Mucosa of descending colon (tissue), 3 donors: ENCODE data around the gene WNT11. TPM values are rescaled to one million over a fixed set of nuclear protein-coding genes. Genes with fewer than 3 reads are reported as not detected.

Experiments
- ATAC-seq: fragments of 200-7000 bp; cut with Tn5 transposase; one replicate; pipeline ENCODE4 v1.9.1; 2020; ENCODE audit warnings: mild to moderate bottlenecking, moderate library complexity
- DNase-seq, 3 donors: peaks; one replicate each; pipeline ENCODE4 v3.0.0-alpha.2; 2020
- H3K36me3 ChIP-seq: fragments of 200-600 bp; one replicate; pipeline ENCODE4 v1.8.0; 2021; ENCODE audit warnings: low read depth, mild to moderate bottlenecking
- H3K4me1 ChIP-seq: fragments of 200-600 bp; one replicate; pipeline ENCODE4 v1.8.0; 2021; ENCODE audit warnings: low read depth, mild to moderate bottlenecking
- H3K4me3 ChIP-seq: fragments of 200-600 bp; one replicate; pipeline ENCODE4 v1.8.0; 2021; ENCODE audit warnings: mild to moderate bottlenecking
- H3K9me3 ChIP-seq: fragments of 200-600 bp; one replicate; pipeline ENCODE4 v1.8.0; 2021; ENCODE audit warnings: mild to moderate bottlenecking
- CTCF ChIP-seq: fragments of 200-600 bp; IDR thresholded peaks from one replicate; pipeline ENCODE4 v1.8.0; 2022; ENCODE audit warnings: antibody characterized with exemption, mild to moderate bottlenecking
- intact Hi-C, 2 donors: fragments of 100-400 bp; cut with DNase I in 1 of 2; cut with micrococcal nuclease in 1 of 2; formaldehyde crosslinking; loops; one replicate each; pipeline versions ENCODE4 v1.11.0 to v1.11.1; 2022; cut with DNase I, micrococcal nuclease
- total RNA-seq, 3 donors: library from RNA; stranded (reverse); fragmentation: NEBNext Ultra II Directional in 2 of 3; extraction: Animal tissue kit (Norgen Biotek cat#: 25700) in 2 of 3; gene quantifications; one replicate each; pipeline versions ENCODE4 v1.2.1 to v1.2.4, GENCODE V29; 2021 to 2023
- donor health status: DM: no; HTN: no; CAD: no; lungs with moderate emphysema.
- donor health status: DM: no; HTN: no; CAD: no.
- donor health status: DM: no; HTN: yes; CAD: no.

Gene WNT11
- total RNA-seq, 3 donors from 2014 or later = 3.4 to 5.7 (median 5.2) TPM

- Histone ChIP-seq H3K4me3 (no peak overlapping the region), H3K9me3 (no peaks in the 10 kb centered on the region), H3K36me3 (no peaks in the 10 kb centered on the region), H3K4me1 (peaks cover 21% of the 10 kb centered on the region)
- no peak for TF ChIP-seq CTCF
- intact Hi-C loops = no loop called here
- no peak for ATAC-seq
- DNase-seq = peak in 1 of 3 donors; percentile 49
Observed at GRCh38 chr11:76230392-76230791, 24.1 kb upstream of the WNT11 start.

GRCh38 chr11:76229690-76230240 lies 23.5 kb upstream of the WNT11 start:
- Histone ChIP-seq H3K4me3 (no peak overlapping the region), H3K9me3 (no peaks in the 10 kb centered on the region), H3K4me1 (peaks cover 19% of the 10 kb centered on the region), H3K36me3 (no peaks in the 10 kb centered on the region)
- intact Hi-C loops = no loop called here
- no peak for TF ChIP-seq CTCF
- DNase-seq = peak in 1 of 3 donors; percentile 7
- no peak for ATAC-seq

GRCh38 chr11:76228875-76229149 lies 22.5 kb upstream of the WNT11 start:
- ATAC-seq (no peak), DNase-seq (no peak)
- Histone ChIP-seq H3K4me3 (no peak overlapping the region), H3K36me3 (no peaks in the 10 kb centered on the region), H3K9me3 (no peaks in the 10 kb centered on the region), H3K4me1 (peaks cover 9% of the 10 kb centered on the region)
- intact Hi-C loops = no loop called here
- no peak for TF ChIP-seq CTCF

DNA sequence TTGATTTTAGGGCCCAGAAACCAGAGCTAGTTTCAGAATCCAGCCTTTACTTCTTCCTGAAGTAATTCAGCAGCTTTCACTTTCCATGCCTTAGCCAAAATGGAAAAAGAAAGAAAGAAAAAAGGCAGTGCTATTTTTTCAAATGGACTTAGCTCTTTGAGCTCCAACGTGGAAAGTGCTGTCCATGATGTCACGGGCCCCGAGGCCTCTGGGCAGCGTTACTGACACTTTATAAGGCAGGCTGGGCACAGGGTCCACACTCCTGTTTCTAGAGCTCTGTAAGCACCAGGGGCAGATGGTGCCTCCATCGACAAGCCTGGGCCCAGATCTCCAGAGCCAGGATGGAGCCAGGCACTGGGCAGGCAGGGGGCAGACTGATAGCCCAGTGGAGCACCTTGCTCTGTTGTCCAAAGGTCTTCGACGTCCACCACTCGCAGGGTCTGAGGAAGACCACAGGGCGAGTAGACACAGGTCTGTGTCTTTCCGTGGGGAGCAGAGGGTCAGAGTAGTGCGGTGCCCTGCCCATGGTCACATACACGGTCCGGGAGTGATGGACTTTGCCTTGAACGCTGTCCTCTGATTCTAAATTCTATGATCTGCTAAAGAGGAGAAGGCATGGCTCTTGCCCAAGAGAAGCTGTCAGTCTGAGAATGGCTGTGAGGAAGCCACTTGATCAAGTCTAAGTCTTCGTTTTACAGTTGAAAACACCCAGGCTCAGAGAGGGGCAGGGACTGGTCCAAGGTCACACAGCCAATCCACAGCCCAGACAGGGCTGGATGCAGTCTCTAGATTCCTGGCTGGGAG lies 22.0 kb upstream of the WNT11 start:
- no peak for TF ChIP-seq CTCF
- ATAC-seq (peak; percentile 51), DNase-seq (peak in 1 of 3 donors; percentile 38)
- intact Hi-C loops = no loop called here
- H3K4me1 ChIP-seq = peaks cover 8% of the 10 kb centered on the region
- H3K36me3 ChIP-seq = no peaks in the 10 kb centered on the region
- no peak overlapping the region for H3K4me3 ChIP-seq
- no peaks in the 10 kb centered on the region for H3K9me3 ChIP-seq

DNA sequence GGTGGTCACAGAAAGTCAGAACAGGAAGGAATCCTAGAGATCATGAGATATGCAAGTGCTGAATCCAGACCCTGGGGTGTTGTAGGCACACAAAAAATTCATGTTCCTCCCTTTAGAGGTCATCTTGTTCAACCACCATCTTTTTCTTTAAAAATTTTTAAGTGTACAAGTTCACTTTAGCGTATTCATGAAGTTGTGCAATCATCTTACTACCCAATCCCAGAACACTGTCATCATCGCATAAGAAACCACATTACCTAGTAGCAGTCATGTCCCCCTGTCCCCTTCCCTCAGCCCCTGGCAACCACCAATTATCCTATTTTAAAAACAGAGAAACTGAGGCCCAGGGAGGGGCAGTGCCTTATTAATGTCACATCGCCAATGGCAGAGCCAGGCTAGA lies 20.3 kb upstream of the WNT11 start:
- no peak for DNase-seq
- intact Hi-C loops = no loop called here
- ATAC-seq = no peak
- Histone ChIP-seq H3K4me3 (no peak overlapping the region), H3K4me1 (peaks cover under 1% of the 10 kb centered on the region), H3K36me3 (no peaks in the 10 kb centered on the region), H3K9me3 (no peaks in the 10 kb centered on the region)
- no peak for TF ChIP-seq CTCF
